Keratinocyte (primary cell): ENCODE results near the gene DCBLD2. TPM values are rescaled to one million over a fixed set of nuclear protein-coding genes. Genes with fewer than 3 reads are reported as not detected.

Experiments used
- DNase-seq: peaks from one replicate; pipeline ENCODE4 v3.0.0-alpha.2; 2011; ENCODE audit warnings: low read depth, missing footprints, low spot score
- FAIRE-seq: peaks from 2 replicates; lab custom pipeline; 2011; peaks lifted over from hg19 to GRCh38; lab: Jason Lieb, UNC
- H2AFZ ChIP-seq: 2 replicates; pipeline ENCODE4 v1.6.0; 2012; ENCODE audit warnings: low read length, control low read depth, inconsistent platforms; ENCODE audit not compliant: control insufficient read depth
- H3K27ac ChIP-seq: 2 replicates; pipeline ENCODE4 v1.5.1; 2011; ENCODE audit warnings: low read length; ENCODE audit not compliant: control insufficient read depth, insufficient read depth
- H3K27me3 ChIP-seq: 3 replicates; pipeline ENCODE4 v1.6.0; 2011; ENCODE audit warnings: low read length; ENCODE audit not compliant: control insufficient read depth, insufficient read depth; ENCODE audit errors: extremely low read depth
- H3K36me3 ChIP-seq, 2 experiments: 2 replicates in 1 of 2; 3 replicates in 1 of 2; pipeline ENCODE4 v1.5.1; 2011; ENCODE audit warnings: low read length in 2 of 2, mild to moderate bottlenecking in 1 of 2; ENCODE audit not compliant: control insufficient read depth in 2 of 2, insufficient read depth in 2 of 2; ENCODE audit errors: extremely low read depth in 1 of 2
- H3K4me1 ChIP-seq: 3 replicates; pipeline ENCODE4 v1.5.1; 2011; ENCODE audit warnings: low read length; ENCODE audit not compliant: control insufficient read depth, insufficient read depth; ENCODE audit errors: extremely low read depth
- H3K4me2 ChIP-seq: 3 replicates; pipeline ENCODE4 v1.6.0; 2011; ENCODE audit warnings: low read depth, low read length; ENCODE audit not compliant: control insufficient read depth, insufficient read depth; ENCODE audit errors: extremely low read depth
- H3K4me3 ChIP-seq, 3 experiments: fragments of 200-600 bp in 1 of 3; sonication (generic) in 1 of 3; 2 replicates in 2 of 3; 3 replicates in 1 of 3; pipeline ENCODE4 v1.5.1; 2011 to 2016; ENCODE audit warnings: low read length in 3 of 3, mild to moderate bottlenecking in 3 of 3, control low read depth in 2 of 3, inconsistent platforms in 1 of 3, low read depth in 1 of 3, mixed read lengths in 1 of 3, mixed run types in 1 of 3, moderate library complexity in 1 of 3; ENCODE audit not compliant: control insufficient read depth in 2 of 3, insufficient read depth in 2 of 3; ENCODE audit errors: extremely low read depth in 1 of 3
- H3K79me2 ChIP-seq: 2 replicates; pipeline ENCODE4 v1.6.0; 2012; ENCODE audit warnings: low read length; ENCODE audit not compliant: control insufficient read depth, insufficient read depth
- H3K9ac ChIP-seq: 3 replicates; pipeline ENCODE4 v1.6.0; 2011; ENCODE audit warnings: low read length; ENCODE audit not compliant: control insufficient read depth, insufficient read depth; ENCODE audit errors: extremely low read depth
- H3K9me1 ChIP-seq: 3 replicates; pipeline ENCODE4 v1.6.0; 2011; ENCODE audit warnings: low read length; ENCODE audit not compliant: control insufficient read depth, insufficient read depth; ENCODE audit errors: extremely low read depth
- H3K9me3 ChIP-seq: 2 replicates; pipeline ENCODE4 v1.5.1; 2012; ENCODE audit warnings: low read depth, low read length; ENCODE audit not compliant: control insufficient read depth
- H4K20me1 ChIP-seq: 3 replicates; pipeline ENCODE4 v1.6.0; 2011; ENCODE audit warnings: low read length; ENCODE audit not compliant: control insufficient read depth, insufficient read depth; ENCODE audit errors: extremely low read depth
- EZH2 ChIP-seq: IDR thresholded peaks from one replicate; pipeline ENCODE4 v1.6.1; 2012; ENCODE audit warnings: inconsistent platforms, mild to moderate bottlenecking, low read length, moderate library complexity
- dilution Hi-C: fragments of 300-500 bp; cut with MboI; formaldehyde crosslinking; loops from one replicate; pipeline ENCODE4 v1.7.0; 2020; ENCODE audit warnings: low sequenced_read_pairs; ENCODE audit not compliant: extremely low pct_ligation_motif_present
- polyA plus RNA-seq, 5 experiments: library from polyadenylated mRNA; depleted of rRNA in 3 of 5; stranded (reverse) in 3 of 5; stranded (forward) in 1 of 5; unstranded in 1 of 5; fragments of >200 nt; gene quantifications; 1 replicate in 1 of 5; 2 replicates in 3 of 5; 3 replicates in 1 of 5; pipeline versions ENCODE4 v1.2.1 to v1.2.3, GENCODE V29; 2011 to 2012; ENCODE audit warnings: missing spikeins in 2 of 5, low read depth in 1 of 5, low replicate concordance in 1 of 5
- TF ChIP-seq, protein P1 (sequence below), 3 experiments: IDR thresholded peaks in 1 of 3; conservative IDR thresholded peaks in 1 of 3; optimal IDR thresholded peaks in 1 of 3; 2 replicates in 2 of 3; 3 replicates in 1 of 3; pipeline versions ENCODE3 to v1.5.1; 2011; ENCODE audit warnings: low read length in 3 of 3, mild to moderate bottlenecking in 3 of 3, moderate library complexity in 2 of 3, control low read depth in 1 of 3, inconsistent platforms in 1 of 3; ENCODE audit not compliant: insufficient read depth in 2 of 3; ENCODE audit errors: extremely low read depth in 1 of 3

The DCBLD2 gene
- polyA plus RNA-seq, 1 donor (not counting 4 experiments of a cell fraction or from before 2014, with no cell fraction given) = 465 TPM

DNA sequence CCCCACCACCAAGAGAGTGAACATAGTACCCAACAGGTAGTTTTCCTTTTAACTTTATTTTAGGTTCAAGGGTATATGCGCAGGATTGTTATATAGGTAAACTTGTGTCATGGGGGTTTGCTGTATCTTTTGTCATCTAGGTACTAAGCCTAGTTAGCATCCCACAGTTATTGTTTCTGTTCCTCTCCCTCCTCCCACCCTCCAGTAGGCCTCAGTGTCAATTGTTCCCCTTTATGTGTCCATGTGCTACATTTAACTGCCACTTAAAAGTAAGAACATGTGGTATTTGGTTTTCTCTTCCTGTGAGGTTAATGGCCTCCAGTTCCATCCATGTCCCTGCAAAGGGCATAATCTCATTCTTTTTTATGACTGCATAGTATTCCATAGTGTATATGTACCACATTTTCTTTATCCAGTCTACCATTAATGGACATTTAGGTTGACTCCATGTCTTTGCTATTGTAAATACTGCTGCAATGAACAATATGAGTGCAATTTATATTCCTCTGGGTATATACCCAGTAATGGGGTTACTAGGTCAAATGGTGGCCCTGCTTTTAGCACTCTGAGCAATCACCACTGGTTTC is 72.2 kb downstream of the DCBLD2 start:
- no peaks in the 10 kb centered on the region for H3K9me1 ChIP-seq
- FAIRE-seq (peak; percentile 43), DNase-seq (no peak)
- peaks cover 5% of the 10 kb centered on the region for H3K4me1 ChIP-seq
- dilution Hi-C loops = no loop called here
- H4K20me1 ChIP-seq = peaks cover 3% of the 10 kb centered on the region
- H3K36me3 ChIP-seq = peaks cover 9 to 18% of the 10 kb centered on the region in 2 experiments
- H3K79me2 ChIP-seq = peaks cover 57% of the 10 kb centered on the region
- no peak overlapping the region for H3K9ac ChIP-seq
- H2AFZ ChIP-seq = no peak overlapping the region
- no peak overlapping the region for H3K4me2 ChIP-seq
- H3K4me3 ChIP-seq = no peak overlapping the region
- H3K9me3 ChIP-seq = no peaks in the 10 kb centered on the region
- no peak overlapping the region for H3K27ac ChIP-seq
- no peaks in the 10 kb centered on the region for H3K27me3 ChIP-seq
- TF ChIP-seq, protein P1, sequence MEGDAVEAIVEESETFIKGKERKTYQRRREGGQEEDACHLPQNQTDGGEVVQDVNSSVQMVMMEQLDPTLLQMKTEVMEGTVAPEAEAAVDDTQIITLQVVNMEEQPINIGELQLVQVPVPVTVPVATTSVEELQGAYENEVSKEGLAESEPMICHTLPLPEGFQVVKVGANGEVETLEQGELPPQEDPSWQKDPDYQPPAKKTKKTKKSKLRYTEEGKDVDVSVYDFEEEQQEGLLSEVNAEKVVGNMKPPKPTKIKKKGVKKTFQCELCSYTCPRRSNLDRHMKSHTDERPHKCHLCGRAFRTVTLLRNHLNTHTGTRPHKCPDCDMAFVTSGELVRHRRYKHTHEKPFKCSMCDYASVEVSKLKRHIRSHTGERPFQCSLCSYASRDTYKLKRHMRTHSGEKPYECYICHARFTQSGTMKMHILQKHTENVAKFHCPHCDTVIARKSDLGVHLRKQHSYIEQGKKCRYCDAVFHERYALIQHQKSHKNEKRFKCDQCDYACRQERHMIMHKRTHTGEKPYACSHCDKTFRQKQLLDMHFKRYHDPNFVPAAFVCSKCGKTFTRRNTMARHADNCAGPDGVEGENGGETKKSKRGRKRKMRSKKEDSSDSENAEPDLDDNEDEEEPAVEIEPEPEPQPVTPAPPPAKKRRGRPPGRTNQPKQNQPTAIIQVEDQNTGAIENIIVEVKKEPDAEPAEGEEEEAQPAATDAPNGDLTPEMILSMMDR (optimal IDR thresholded peaks at IDR 0.05 in 1 of 3, IDR thresholded peaks at IDR 0.05 in 1 of 3, conservative IDR thresholded peaks at IDR 0.05 in 1 of 3; ENCODE audit: extremely low read depth in 1 of 3, insufficient read depth in 2 of 3, low read length in 3 of 3) = no peak
- no peak for TF ChIP-seq EZH2

DNA sequence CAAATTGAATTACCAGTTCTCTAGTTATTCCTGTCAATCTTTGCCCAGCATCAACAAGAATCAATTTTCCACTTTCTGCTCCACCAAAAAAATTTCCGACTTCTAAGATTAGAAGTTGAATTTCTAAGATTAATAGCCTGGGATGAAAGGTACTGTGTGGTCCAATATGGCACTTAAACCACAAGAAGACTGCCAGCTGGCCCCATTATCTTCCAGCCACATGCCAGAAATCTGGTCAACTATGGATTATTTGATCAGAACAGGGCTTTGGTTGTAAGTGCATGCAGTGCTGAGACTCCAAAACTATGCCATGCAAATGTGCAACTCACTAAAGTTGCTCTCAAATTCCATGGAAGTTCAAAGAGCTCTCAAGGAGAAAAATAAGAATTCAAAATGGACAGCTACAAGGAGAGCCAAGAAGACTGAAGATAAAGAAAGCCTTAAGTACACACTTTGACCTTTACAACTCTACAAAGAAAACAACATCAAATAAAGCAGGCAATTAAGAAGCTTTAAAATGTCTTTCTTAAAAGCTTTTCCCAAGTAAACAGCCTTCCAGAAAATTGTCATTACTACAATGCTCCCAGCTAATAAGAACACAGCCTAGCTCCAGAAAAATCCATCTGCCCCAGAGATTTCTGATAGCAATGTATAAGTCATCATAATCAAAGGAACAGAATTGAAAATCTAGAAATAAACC is 74.1 kb downstream of the DCBLD2 start:
- Histone ChIP-seq H3K27ac (no peak overlapping the region), H3K27me3 (no peaks in the 10 kb centered on the region), H3K9ac (no peak overlapping the region), H3K4me1 (peaks cover 5% of the 10 kb centered on the region), H3K9me1 (no peaks in the 10 kb centered on the region), H3K79me2 (peaks cover 50% of the 10 kb centered on the region), H2AFZ (no peak overlapping the region), H3K36me3 (peaks cover 11 to 20% of the 10 kb centered on the region in 2 experiments), H3K4me3 (no peak overlapping the region), H4K20me1 (peaks cover 3% of the 10 kb centered on the region), H3K9me3 (no peaks in the 10 kb centered on the region), H3K4me2 (no peak overlapping the region)
- no peak for TF ChIP-seq EZH2
- TF ChIP-seq, protein P1 (optimal IDR thresholded peaks at IDR 0.05 in 1 of 3, IDR thresholded peaks at IDR 0.05 in 1 of 3, conservative IDR thresholded peaks at IDR 0.05 in 1 of 3; ENCODE audit: extremely low read depth in 1 of 3, insufficient read depth in 2 of 3, low read length in 3 of 3) = no peak
- dilution Hi-C loops = no loop called here
- no peak for DNase-seq
- peak; percentile 39 for FAIRE-seq
